K562 (cell line): ENCODE measurements around the gene GPATCH4. TPM values are rescaled to one million over a fixed set of nuclear protein-coding genes. Genes with fewer than 3 reads are reported as not detected.

Experiments
- ARHGAP35 ChIP-seq: fragments of 450-650 bp; IDR thresholded peaks from 2 replicates; pipeline ENCODE4 v1.6.1; 2018; ENCODE audit not compliant: partially characterized antibody
- ESRRB ChIP-seq: fragments of 250-450 bp; sonication (Bioruptor Pico); IDR thresholded peaks from 2 replicates; pipeline ENCODE4 v1.5.0; 2020; ENCODE audit warnings: mild to moderate bottlenecking, moderate library complexity, borderline replicate concordance
- FOSL1 ChIP-seq: fragments of 200-800 bp; sonication (Bioruptor generic); conservative IDR thresholded peaks from 2 replicates; pipeline ENCODE4 v1.6.1; 2016; ENCODE audit warnings: missing genetic modification characterization, missing compliant biosample characterization
- FOXJ3 ChIP-seq: sonication (generic); formaldehyde crosslinking; IDR thresholded peaks from 2 replicates; pipeline ENCODE4 v1.4.0; 2020; ENCODE audit warnings: mild to moderate bottlenecking, missing genetic modification reagents
- FOXK1 ChIP-seq: sonication (generic); formaldehyde crosslinking; IDR thresholded peaks from 2 replicates; pipeline ENCODE4 v1.8.0; 2022; ENCODE audit warnings: missing genetic modification reagents, mild to moderate bottlenecking, borderline replicate concordance
- MTA3 ChIP-seq: fragments of 450-650 bp; formaldehyde crosslinking; IDR thresholded peaks from 2 replicates; pipeline ENCODE4 v1.6.1; 2017; ENCODE audit warnings: mild to moderate bottlenecking, borderline replicate concordance
- PATZ1 ChIP-seq: fragments of 250-450 bp; sonication (Bioruptor Pico); IDR thresholded peaks from 2 replicates; pipeline ENCODE4 v1.5.0; 2020; ENCODE audit warnings: mild to moderate bottlenecking, borderline replicate concordance
- RFX1 ChIP-seq: fragments of 450-650 bp; IDR thresholded peaks from 2 replicates; pipeline ENCODE4 v1.6.1; 2016; ENCODE audit warnings: mild to moderate bottlenecking, moderate library complexity
- SMARCC2 ChIP-seq: fragments of 450-650 bp; IDR thresholded peaks from 2 replicates; pipeline ENCODE4 v1.6.1; 2017; ENCODE audit warnings: antibody characterized with exemption, moderate library complexity, mild to moderate bottlenecking, low read depth
- TAF1 ChIP-seq: IDR thresholded peaks from 2 replicates; pipeline ENCODE4 v1.6.1; 2011; ENCODE audit warnings: mild to moderate bottlenecking, low read length, moderate library complexity; ENCODE audit not compliant: insufficient read depth, control insufficient read depth, severe bottlenecking; ENCODE audit errors: extremely low read depth
- ZNF232 ChIP-seq: sonication (generic); formaldehyde crosslinking; IDR thresholded peaks from 2 replicates; pipeline ENCODE4 v1.8.0; 2022; ENCODE audit warnings: mild to moderate bottlenecking, missing genetic modification reagents
- ZNF551 ChIP-seq: fragments of 250-450 bp; sonication (Bioruptor Pico); IDR thresholded peaks from 2 replicates; pipeline ENCODE4 v1.5.0; 2021; ENCODE audit warnings: mild to moderate bottlenecking, moderate library complexity
- polyA plus RNA-seq, 8 experiments: library from polyadenylated mRNA; depleted of rRNA in 4 of 8; stranded (reverse) in 5 of 8; unstranded in 3 of 8; fragments of >200 nt; fragmentation: Nextera tagmentation in 2 of 8; fragmentation: Illumina TruSeq in 1 of 8; extraction: Ambion mirVana in 2 of 8; extraction: Trizol in 1 of 8; gene quantifications; 2 replicates each; pipeline versions ENCODE4 v1.2.1 to v1.2.3, GENCODE V29; 2011 to 2014; ENCODE audit warnings: inconsistent platforms in 1 of 8, missing spikeins in 1 of 8
- total RNA-seq, 7 experiments: library from RNA; depleted of rRNA in 6 of 7; stranded (reverse); fragments of >200 nt in 6 of 7; fragmentation: Illumina TruSeq in 2 of 7; extraction: Trizol in 2 of 7; gene quantifications; 2 replicates each; pipeline versions ENCODE4 v1.2.1 to v1.2.3, GENCODE V29; 2011 to 2021; ENCODE audit warnings: low replicate concordance in 1 of 7
- TF ChIP-seq, protein P1 (sequence below): fragments of 250-450 bp; sonication (Bioruptor Pico); IDR thresholded peaks from 2 replicates; pipeline ENCODE4 v1.8.0; 2022; ENCODE audit warnings: inconsistent platforms
- TF ChIP-seq, protein P2 (sequence below): sonication (generic); formaldehyde crosslinking; IDR thresholded peaks from 2 replicates; pipeline ENCODE4 v1.8.0; 2022; ENCODE audit warnings: mild to moderate bottlenecking, missing genetic modification reagents
- TF ChIP-seq, protein P3 (sequence below): fragments of 200-800 bp; sonication (Bioruptor generic); IDR thresholded peaks from 2 replicates; pipeline ENCODE4 v1.6.1; 2017; ENCODE audit warnings: missing genetic modification characterization, missing compliant biosample characterization

Gene GPATCH4
- total and polyA plus RNA-seq, 9 of the 15 experiments (the other 6 are each of a cell fraction or from before 2014, with no cell fraction given) = 43.7 to 105 (median 76.5) TPM

DNA sequence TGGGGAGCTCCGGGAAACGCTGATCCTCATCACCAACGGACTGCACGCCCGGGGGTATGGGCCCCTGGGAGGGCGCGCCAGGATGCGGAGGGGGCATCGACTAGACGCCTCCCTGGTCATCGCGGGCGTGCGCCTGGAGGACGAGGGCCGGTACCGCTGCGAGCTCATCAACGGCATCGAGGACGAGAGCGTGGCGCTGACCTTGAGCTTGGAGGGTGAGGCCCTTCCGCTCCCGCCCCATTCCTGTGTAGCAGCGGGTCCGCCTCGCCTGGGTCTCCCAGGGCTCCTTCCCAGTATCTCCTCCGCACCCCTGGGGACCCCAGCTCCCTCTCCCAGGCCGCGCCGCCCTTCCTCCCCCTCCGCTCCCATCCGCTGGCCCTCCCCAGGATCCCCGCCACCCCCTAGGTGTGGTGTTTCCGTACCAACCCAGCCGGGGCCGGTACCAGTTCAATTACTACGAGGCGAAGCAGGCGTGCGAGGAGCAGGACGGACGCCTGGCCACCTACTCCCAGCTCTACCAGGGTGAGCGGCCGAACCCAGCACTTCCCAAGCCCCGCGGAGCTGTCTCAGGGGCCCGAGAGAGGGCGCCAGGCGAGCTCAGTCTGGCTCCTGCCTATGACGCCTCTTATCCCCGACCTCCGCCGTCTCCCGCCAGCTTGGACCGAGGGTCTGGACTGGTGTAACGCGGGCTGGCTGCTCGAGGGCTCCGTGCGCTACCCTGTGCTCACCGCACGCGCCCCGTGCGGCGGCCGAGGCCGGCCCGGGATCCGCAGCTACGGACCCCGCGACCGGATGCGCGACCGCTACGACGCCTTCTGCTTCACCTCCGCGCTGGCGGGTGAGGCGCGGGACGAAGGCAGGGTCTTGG lies 22.9 kb upstream of the GPATCH4 start (continued):
- TF ChIP-seq PATZ1 (CRISPR knock-in tag) = no peak
- peak; percentile 64; the same call in 1 of the 2 replicates for TF ChIP-seq MTA3
- peak; percentile 82 for TF ChIP-seq TAF1
- TF ChIP-seq, protein P1, sequence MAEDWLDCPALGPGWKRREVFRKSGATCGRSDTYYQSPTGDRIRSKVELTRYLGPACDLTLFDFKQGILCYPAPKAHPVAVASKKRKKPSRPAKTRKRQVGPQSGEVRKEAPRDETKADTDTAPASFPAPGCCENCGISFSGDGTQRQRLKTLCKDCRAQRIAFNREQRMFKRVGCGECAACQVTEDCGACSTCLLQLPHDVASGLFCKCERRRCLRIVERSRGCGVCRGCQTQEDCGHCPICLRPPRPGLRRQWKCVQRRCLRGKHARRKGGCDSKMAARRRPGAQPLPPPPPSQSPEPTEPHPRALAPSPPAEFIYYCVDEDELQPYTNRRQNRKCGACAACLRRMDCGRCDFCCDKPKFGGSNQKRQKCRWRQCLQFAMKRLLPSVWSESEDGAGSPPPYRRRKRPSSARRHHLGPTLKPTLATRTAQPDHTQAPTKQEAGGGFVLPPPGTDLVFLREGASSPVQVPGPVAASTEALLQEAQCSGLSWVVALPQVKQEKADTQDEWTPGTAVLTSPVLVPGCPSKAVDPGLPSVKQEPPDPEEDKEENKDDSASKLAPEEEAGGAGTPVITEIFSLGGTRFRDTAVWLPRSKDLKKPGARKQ = no peak
- no peak for TF ChIP-seq FOSL1 (tag)
- TF ChIP-seq, protein P2, sequence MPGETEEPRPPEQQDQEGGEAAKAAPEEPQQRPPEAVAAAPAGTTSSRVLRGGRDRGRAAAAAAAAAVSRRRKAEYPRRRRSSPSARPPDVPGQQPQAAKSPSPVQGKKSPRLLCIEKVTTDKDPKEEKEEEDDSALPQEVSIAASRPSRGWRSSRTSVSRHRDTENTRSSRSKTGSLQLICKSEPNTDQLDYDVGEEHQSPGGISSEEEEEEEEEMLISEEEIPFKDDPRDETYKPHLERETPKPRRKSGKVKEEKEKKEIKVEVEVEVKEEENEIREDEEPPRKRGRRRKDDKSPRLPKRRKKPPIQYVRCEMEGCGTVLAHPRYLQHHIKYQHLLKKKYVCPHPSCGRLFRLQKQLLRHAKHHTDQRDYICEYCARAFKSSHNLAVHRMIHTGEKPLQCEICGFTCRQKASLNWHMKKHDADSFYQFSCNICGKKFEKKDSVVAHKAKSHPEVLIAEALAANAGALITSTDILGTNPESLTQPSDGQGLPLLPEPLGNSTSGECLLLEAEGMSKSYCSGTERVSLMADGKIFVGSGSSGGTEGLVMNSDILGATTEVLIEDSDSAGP (CRISPR knock-in tag) = no peak
- no peak for TF ChIP-seq ESRRB (CRISPR knock-in tag)
- no peak for TF ChIP-seq RFX1
- TF ChIP-seq, protein P3, sequence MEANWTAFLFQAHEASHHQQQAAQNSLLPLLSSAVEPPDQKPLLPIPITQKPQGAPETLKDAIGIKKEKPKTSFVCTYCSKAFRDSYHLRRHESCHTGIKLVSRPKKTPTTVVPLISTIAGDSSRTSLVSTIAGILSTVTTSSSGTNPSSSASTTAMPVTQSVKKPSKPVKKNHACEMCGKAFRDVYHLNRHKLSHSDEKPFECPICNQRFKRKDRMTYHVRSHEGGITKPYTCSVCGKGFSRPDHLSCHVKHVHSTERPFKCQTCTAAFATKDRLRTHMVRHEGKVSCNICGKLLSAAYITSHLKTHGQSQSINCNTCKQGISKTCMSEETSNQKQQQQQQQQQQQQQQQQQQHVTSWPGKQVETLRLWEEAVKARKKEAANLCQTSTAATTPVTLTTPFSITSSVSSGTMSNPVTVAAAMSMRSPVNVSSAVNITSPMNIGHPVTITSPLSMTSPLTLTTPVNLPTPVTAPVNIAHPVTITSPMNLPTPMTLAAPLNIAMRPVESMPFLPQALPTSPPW (CRISPR knock-in tag) = peak; percentile 30; the same call in 1 of the 2 replicates
- no peak for TF ChIP-seq ARHGAP35
- no peak for TF ChIP-seq FOXJ3
- TF ChIP-seq SMARCC2 = no peak
- TF ChIP-seq FOXK1 (CRISPR knock-in tag) = 0 out of 2 replicates have a peak, but pooled peaks have one; percentile 19
- TF ChIP-seq ZNF232 (CRISPR knock-in tag) = peak; percentile 71
- no peak for TF ChIP-seq ZNF551 (CRISPR knock-in tag)
